NCI-H748 (cell line): ENCODE data around the gene WSB2.
"Not testable (repeated sequence)": the region's sequence is repeated elsewhere in the genome, so short reads cannot be mapped to it uniquely, and the experiment has no call there.

Experiments used
- DNase-seq: peaks from one replicate; lab custom pipeline; 2025; ENCODE audit not compliant: unreplicated experiment; lab: John Stamatoyannopoulos, UW

Gene WSB2

DNA sequence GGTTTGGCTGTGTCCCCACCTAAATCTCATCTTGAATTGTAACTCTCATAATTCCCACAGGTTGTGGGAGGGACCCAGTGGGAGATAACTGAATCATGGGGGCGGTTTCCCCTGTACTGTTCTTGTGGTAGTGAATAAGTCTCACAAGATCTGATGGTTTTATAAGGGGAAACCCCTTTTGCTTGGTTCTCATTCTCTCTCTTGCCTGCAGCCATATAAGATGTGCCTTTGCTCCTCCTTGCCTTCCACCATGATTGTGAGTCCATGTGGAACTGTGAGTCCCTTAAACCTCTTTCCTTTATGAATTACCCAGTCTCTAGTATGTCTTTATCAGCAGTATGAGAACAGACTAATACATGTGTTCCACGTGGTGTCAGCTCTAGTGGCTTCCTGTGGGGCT is 61.2 kb downstream of the WSB2 start:
- not testable (repeated sequence) for DNase-seq

DNA sequence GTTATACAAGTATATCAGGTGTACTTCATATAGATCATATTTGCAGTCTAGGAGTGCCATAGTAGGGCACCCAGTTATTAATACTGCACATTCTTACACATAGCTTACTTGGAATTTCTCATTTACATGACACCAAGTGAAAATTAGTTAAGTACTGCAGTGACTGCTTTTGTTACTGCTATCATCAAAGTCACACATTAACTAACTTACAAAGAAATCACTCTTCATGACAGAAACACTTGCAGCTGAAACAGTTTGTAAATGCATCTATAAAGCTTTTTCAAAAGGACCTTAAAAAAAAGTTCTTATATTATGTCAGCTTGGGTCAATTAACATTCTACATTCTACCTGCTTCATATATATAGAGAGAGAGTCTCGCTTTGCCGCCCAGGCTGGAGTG is 62.3 kb downstream of the WSB2 start:
- no peak for DNase-seq

DNA sequence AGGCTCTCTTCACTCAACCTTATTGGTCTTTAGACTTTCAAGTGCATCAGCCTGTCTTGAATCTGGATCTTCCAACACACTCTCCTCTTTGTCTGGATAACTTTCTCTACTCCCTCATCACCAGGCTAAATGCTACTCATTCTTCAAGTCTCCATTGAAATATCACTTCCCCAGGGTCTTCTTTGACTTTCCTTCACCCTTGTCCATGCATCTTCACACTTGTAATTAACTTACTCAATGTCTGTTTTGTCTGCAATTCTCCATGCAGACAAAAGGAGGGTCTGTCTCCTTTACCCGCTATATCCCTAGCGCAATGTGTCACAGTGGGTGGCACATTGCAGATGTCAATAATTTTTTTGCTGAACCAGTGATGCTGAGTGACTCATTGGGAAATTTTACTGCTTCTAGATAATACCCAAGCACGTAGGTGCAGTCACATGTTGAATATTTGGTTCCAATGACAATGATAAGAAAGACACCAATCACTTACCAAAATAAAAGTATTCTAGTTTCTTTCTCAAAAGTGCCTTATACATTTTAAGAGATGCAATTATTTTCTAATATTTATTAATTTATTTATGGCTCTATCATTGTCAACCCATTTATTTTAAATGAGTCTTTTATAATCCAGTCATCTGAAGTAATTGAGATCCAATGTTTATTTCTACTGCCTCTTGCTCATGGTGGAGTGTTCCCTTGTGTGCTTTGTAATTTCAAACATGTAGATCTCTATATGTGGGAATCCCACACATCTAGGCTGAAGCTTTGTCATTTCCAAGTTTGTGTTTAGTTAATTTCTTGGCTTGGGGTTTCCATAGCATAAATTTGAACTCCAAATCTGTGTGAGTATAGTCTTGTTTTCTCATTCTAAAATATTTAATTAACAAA is 66.2 kb downstream of the WSB2 start:
- no peak for DNase-seq

DNA sequence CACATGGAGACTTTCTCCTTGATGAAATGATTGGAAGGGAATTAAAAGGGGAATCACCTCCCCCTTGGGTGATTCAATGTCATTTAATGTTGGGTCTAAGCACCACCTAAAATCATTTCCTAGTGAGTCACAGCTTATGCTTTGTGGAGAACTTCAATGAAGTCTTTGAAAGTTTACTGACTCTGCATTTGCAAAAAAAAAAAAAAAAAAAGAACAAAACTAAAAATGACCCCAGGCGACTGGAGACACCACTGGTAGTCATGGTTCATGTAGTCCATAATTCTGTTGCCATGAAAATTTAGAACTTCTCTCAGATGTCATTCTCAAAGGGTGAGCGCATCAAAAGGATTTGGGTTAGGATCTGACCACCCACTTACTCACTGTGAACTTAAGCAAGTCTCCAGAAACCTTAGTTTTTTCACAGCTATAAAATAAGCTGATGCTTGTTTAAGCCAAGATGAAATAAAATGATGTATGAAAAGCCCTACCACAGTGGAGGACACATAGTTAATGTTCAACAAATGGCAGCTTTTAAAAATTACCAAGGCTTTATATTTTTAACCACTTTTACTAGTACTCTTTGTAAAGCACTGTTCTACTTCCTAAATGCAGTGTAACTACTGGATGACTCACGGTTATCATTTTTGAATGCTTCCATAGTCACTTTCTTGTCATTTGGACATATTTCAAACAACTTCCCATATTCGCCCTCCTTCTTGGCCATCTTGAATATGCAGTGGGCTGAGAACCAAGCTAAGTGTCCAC is 74.1 kb downstream of the WSB2 start:
- DNase-seq: no peak

DNA sequence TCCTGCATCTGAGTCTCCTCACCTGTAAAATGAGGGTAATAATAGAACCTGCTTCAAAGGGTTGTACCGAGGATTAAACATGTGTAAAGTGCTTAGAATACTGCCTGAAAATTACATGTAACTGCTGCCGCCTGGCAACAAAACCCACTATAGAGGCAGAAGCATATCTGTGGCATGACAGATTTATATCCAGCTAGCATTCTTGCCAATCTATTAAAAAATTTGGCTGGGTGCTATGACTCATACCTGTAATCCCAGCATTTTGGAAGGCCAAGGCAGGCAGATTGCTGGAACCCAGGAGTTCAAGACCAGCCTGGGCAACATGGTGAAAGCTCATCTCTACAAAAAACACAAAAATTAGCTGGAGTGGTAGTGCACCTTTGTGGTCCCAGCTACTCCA is 75.8 kb downstream of the WSB2 start:
- no peak for DNase-seq
